Trophoblast cell (in vitro differentiated cells and primary cell): Measurements from ENCODE around the gene SCD.

Experiments
- DNase-seq, 2 donors: peaks; one replicate each; pipeline ENCODE4 v3.0.0-alpha.2; 2016
- H2AFZ ChIP-seq: 2 replicates; pipeline ENCODE4 v1.6.1; 2013; ENCODE audit warnings: low read length, moderate library complexity, mild to moderate bottlenecking; ENCODE audit not compliant: insufficient read depth, poor library complexity
- H2AK5ac ChIP-seq: 2 replicates; pipeline ENCODE4 v1.6.1; 2013; ENCODE audit warnings: mild to moderate bottlenecking, low read length
- H2BK120ac ChIP-seq: 2 replicates; pipeline ENCODE4 v1.6.1; 2013; ENCODE audit warnings: low read length, mild to moderate bottlenecking, moderate library complexity; ENCODE audit not compliant: insufficient read depth, poor library complexity
- H2BK12ac ChIP-seq: 2 replicates; pipeline ENCODE4 v1.6.1; 2013; ENCODE audit warnings: mild to moderate bottlenecking, low read length, moderate library complexity
- H2BK5ac ChIP-seq: 2 replicates; pipeline ENCODE4 v1.6.1; 2013; ENCODE audit warnings: low read length, low read depth, moderate library complexity, mild to moderate bottlenecking; ENCODE audit not compliant: poor library complexity
- H3K14ac ChIP-seq: 2 replicates; pipeline ENCODE4 v1.6.1; 2013; ENCODE audit warnings: mild to moderate bottlenecking, low read length
- H3K18ac ChIP-seq: 2 replicates; pipeline ENCODE4 v1.6.1; 2013; ENCODE audit warnings: mild to moderate bottlenecking, low read length
- H3K23ac ChIP-seq: 2 replicates; pipeline ENCODE4 v1.6.1; 2013; ENCODE audit warnings: low read length
- H3K27ac ChIP-seq: 2 replicates; pipeline ENCODE4 v1.5.1; 2013; ENCODE audit warnings: low read depth, mild to moderate bottlenecking, inconsistent platforms, low read length, moderate library complexity
- H3K27me3 ChIP-seq: 2 replicates; pipeline ENCODE4 v1.6.1; 2013; ENCODE audit warnings: inconsistent platforms, mild to moderate bottlenecking, low read length, moderate library complexity; ENCODE audit not compliant: insufficient read depth
- H3K36me3 ChIP-seq, 2 experiments: 1 replicate in 1 of 2; 2 replicates in 1 of 2; pipeline ENCODE4 v1.6.1; 2013; ENCODE audit warnings: low read length in 2 of 2, mild to moderate bottlenecking in 2 of 2, moderate library complexity in 1 of 2; ENCODE audit not compliant: insufficient read depth in 2 of 2, control insufficient read depth in 1 of 2
- H3K4ac ChIP-seq: 2 replicates; pipeline ENCODE4 v1.6.1; 2013; ENCODE audit warnings: low read depth, mild to moderate bottlenecking, low read length, moderate library complexity
- H3K4me1 ChIP-seq, 2 experiments: 1 replicate in 1 of 2; 2 replicates in 1 of 2; pipeline ENCODE4 v1.6.1; 2013; ENCODE audit warnings: low read length in 2 of 2, mild to moderate bottlenecking in 2 of 2, moderate library complexity in 1 of 2; ENCODE audit not compliant: insufficient read depth in 2 of 2, control insufficient read depth in 1 of 2
- H3K4me2 ChIP-seq: 2 replicates; pipeline ENCODE4 v1.6.1; 2013; ENCODE audit warnings: inconsistent platforms, mild to moderate bottlenecking, low read length, moderate library complexity
- H3K4me3 ChIP-seq: 2 replicates; pipeline ENCODE4 v1.5.1; 2013; ENCODE audit warnings: mild to moderate bottlenecking, low read depth, low read length, inconsistent platforms
- H3K79me1 ChIP-seq: one replicate; pipeline ENCODE4 v1.6.1; 2013; ENCODE audit warnings: low read length
- H3K79me2 ChIP-seq: 2 replicates; pipeline ENCODE4 v1.6.1; 2013; ENCODE audit warnings: low read length, mild to moderate bottlenecking; ENCODE audit not compliant: control insufficient read depth, insufficient read depth, poor library complexity
- H3K9ac ChIP-seq: 2 replicates; pipeline ENCODE4 v1.6.1; 2013; ENCODE audit warnings: mild to moderate bottlenecking, low read length
- H3K9me3 ChIP-seq: 2 replicates; pipeline ENCODE4 v1.6.1; 2013; ENCODE audit warnings: low read depth, mild to moderate bottlenecking, control low read depth, inconsistent platforms, low read length; ENCODE audit not compliant: insufficient read depth
- H4K12ac ChIP-seq: 2 replicates; pipeline ENCODE4 v1.6.1; 2013; ENCODE audit warnings: low read depth, mild to moderate bottlenecking, low read length, moderate library complexity
- H4K8ac ChIP-seq: 2 replicates; pipeline ENCODE4 v1.6.1; 2013; ENCODE audit warnings: low read depth, mild to moderate bottlenecking, low read length, moderate library complexity
- H4K91ac ChIP-seq: one replicate; pipeline ENCODE4 v1.6.1; 2013; ENCODE audit warnings: low read depth, mild to moderate bottlenecking, low read length, moderate library complexity
- WGBS: extraction: QIAGEN DNeasy Blood & Tissue Kit; methylation state at CpG from one replicate; pipeline ENCODE4 v1.1.7; 2013; ENCODE audit warnings: missing lambda C conversion rate; ENCODE audit not compliant: insufficient read length, insufficient coverage; ENCODE audit errors: extremely low coverage; 5-methylcytosine and 5-hydroxymethylcytosine counted together

Gene SCD

DNA sequence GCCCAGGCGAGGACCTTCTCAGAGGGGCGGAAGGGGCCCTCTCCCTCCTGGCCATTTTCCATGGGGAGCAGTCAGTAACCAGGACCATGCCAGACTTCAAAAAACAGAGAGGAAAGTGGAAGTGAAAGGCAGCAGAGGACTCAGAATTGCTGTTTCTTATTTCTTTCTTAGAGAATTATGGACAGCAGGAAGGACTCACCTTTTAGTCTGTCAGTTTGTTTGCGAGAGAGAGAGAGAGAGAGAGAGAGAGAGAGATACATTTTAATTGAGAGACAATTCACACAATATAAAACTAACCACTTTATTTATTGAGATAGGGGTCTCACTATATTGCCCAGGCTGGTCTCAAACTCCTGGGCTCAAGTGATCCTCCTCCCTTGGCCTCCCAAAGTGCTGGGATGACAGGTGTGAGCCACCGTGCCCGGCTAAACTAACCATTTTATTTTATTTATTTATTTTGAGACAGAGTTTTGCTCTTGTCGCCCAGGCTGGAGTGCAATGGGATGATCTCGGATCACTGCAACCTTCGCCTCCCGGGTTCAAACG is 24.5 kb downstream of the SCD start:
- Histone ChIP-seq H2AFZ (peak overlapping the region; percentile 5), H3K79me2 (peaks cover 12% of the 10 kb centered on the region), H3K4me1 (peaks cover 8 to 26% of the 10 kb centered on the region in 2 experiments), H3K23ac (no peak overlapping the region), H3K9ac (no peak overlapping the region), H4K8ac (peak overlapping the region; percentile 57), H4K12ac (no peak overlapping the region), H4K91ac (peak overlapping the region; percentile 63), H3K27me3 (no peaks in the 10 kb centered on the region), H2AK5ac (no peak overlapping the region), H3K4ac (no peak overlapping the region), H3K79me1 (peaks cover 38% of the 10 kb centered on the region), H3K9me3 (no peaks in the 10 kb centered on the region), H3K27ac (peak overlapping the region; percentile 93), H3K18ac (no peak overlapping the region), H3K36me3 (no peaks in the 10 kb centered on the region), H3K4me2 (peak overlapping the region; percentile 32), H3K4me3 (no peak overlapping the region), H3K14ac (no peak overlapping the region), H2BK5ac (peak overlapping the region; percentile 78), H2BK120ac (peak overlapping the region; percentile 84), H2BK12ac (peak overlapping the region; percentile 37)
- no peak for DNase-seq
- WGBS, result no CpG with 5 or more reads among the region's 10 CpGs

DNA sequence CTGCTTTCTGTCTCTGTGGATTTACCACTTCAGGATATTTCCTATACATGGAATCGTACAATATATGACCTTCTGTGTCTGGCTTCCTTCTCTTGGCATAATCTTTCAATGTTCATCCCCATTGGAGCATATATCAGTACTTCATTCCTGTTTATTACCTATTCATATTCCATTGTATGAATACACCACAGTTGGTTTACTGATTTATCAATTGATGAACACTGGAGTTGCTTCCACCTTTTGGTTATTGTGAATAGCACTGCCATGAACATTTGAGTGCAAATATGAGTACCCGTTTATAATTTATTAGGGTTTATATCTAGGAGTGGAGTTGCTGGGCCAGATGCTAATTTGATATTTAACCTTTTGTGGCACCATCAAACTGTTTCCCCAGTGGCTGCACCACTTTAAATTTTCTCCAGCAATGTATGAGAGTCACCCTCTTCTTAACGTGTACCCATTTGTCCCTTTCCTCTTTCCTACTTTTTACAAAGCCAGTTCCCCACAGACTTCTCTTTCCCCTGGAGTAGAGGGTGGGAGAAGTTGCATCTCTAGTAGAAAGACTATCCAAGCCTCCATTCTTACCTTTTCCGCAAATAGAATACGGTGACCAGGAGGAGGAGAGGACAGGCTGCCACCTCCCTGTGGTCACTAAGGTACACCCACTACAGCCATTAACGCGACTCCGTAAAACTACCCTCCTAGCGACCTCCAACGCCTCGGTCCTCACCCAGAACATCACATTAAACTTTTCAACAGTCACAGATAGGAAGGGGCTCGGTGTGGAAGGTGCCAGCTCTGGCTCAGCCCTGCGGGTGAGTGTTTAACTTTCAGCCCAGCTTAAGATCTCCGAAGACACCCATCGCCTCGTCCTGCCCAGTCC is 25.6 kb downstream of the SCD start:
- H4K8ac ChIP-seq, result peak overlapping the region; percentile 50
- peaks cover 12% of the 10 kb centered on the region for H3K79me2 ChIP-seq
- H2BK5ac ChIP-seq, result peak overlapping the region; percentile 89
- H3K27ac ChIP-seq, result peak overlapping the region; percentile 87
- peak overlapping the region; percentile 57 for H3K4ac ChIP-seq
- H2AFZ ChIP-seq, result no peak overlapping the region
- no peaks in the 10 kb centered on the region for H3K27me3 ChIP-seq
- no peaks in the 10 kb centered on the region for H3K36me3 ChIP-seq
- H2AK5ac ChIP-seq, result peak overlapping the region; percentile 88
- H4K12ac ChIP-seq, result peak overlapping the region; percentile 54
- H3K9ac ChIP-seq, result peak overlapping the region; percentile 50
- peaks cover 8 to 29% of the 10 kb centered on the region in 2 experiments for H3K4me1 ChIP-seq
- H3K18ac ChIP-seq, result peak overlapping the region; percentile 88
- H4K91ac ChIP-seq, result peak overlapping the region; percentile 93
- no peaks in the 10 kb centered on the region for H3K9me3 ChIP-seq
- H2BK120ac ChIP-seq, result peak overlapping the region; percentile 84
- peak overlapping the region; percentile 94 for H2BK12ac ChIP-seq
- no peak overlapping the region for H3K23ac ChIP-seq
- H3K79me1 ChIP-seq, result peaks cover 38% of the 10 kb centered on the region
- no peak overlapping the region for H3K4me3 ChIP-seq
- H3K4me2 ChIP-seq, result peak overlapping the region; percentile 75
- H3K14ac ChIP-seq, result peak overlapping the region; percentile 75
- DNase-seq, result no peak
- WGBS, result no CpG with 5 or more reads among the region's 16 CpGs

DNA sequence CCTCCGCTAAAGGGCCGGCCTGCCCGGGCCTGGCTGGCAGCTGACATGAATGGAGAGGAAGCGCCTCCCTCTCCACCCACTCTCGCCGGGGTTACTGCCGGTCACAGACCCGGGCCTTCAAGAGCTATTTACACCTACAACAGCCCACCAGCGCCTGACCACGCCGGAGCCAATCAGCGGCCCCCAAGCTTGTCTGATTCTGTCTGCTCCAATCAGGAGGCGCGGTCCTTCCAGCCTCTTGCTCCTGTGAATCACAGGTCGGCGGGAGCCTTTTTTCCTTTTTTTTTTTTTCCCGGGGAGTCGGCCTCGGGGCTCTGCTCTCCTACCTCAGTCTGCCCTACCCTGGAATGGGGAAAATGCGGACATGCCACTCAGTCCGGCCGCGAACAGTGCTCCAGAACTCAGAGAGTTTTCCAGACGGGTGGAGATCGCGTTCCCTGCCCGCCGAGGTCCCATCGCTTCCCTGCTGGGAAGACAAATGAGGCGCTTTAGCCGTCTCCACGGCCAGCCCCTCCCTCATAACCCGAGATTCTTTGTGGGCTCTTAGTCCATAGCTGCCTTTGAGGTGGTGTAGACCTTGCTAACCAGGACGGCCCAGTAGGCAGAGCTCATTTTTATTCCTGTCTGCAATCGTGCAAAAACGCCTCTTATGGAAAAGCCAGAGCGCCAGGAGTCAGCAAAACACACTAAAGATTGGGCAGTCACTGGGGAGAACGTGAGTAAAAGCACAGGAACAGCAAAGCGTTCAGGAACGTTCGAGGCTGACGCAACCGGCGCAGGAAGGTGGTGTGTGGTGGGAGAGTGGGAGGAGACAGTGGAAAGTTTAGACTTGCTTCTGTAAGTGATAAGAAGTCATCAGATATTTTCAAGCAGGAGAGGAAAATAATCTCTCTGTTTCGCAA is 26.5 kb downstream of the SCD start:
- Histone ChIP-seq H3K36me3 (no peaks in the 10 kb centered on the region), H4K8ac (peak overlapping the region; percentile 97), H3K9me3 (no peaks in the 10 kb centered on the region), H3K27me3 (no peaks in the 10 kb centered on the region), H3K4me1 (peaks cover 8 to 29% of the 10 kb centered on the region in 2 experiments), H2AK5ac (peak overlapping the region; percentile 85), H3K79me2 (peaks cover 12% of the 10 kb centered on the region), H3K4me3 (peak overlapping the region; percentile 66), H3K27ac (peak overlapping the region; percentile 99), H3K4me2 (peak overlapping the region; percentile 84), H2BK120ac (peak overlapping the region; percentile 98), H3K18ac (peak overlapping the region; percentile 88), H3K23ac (no peak overlapping the region), H3K9ac (peak overlapping the region; percentile 83), H4K91ac (peak overlapping the region; percentile 99), H2AFZ (peak overlapping the region; percentile 59), H3K79me1 (peaks cover 41% of the 10 kb centered on the region), H4K12ac (peak overlapping the region; percentile 88), H2BK12ac (peak overlapping the region; percentile 48), H3K14ac (peak overlapping the region; percentile 99), H3K4ac (peak overlapping the region; percentile 59), H2BK5ac (peak overlapping the region; percentile 93)
- DNase-seq, result peak; percentile 100
- no CpG with 5 or more reads among the region's 45 CpGs for WGBS

DNA sequence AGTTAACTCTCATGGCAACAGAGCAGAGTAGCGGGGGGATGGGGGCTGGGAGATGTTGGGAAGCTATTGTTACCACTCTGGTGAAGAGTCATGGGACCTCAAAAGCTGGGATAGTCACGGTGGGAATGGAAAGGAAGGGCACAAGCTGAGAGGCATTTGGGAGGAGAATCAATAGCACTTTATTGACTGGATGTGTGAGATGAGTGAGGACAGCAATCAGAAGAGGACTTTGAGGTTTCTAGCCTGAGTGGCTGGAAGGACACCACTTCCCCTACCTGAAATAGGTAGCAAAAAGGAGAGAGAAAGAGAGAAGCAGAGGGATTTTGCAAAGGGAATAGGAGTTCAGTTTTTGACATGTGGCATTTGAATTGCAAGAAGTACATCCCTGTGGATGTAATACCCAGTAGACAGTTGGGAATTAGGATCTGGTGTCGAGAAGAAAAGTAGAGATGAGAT is 27.2 kb downstream of the SCD start:
- Histone ChIP-seq H3K23ac (no peak overlapping the region), H3K18ac (peak overlapping the region; percentile 53), H3K27me3 (no peaks in the 10 kb centered on the region), H2BK12ac (peak overlapping the region; percentile 48), H2BK120ac (peak overlapping the region; percentile 98), H3K4ac (peak overlapping the region; percentile 14), H3K9me3 (no peaks in the 10 kb centered on the region), H3K79me1 (peaks cover 41% of the 10 kb centered on the region), H2AFZ (peak overlapping the region; percentile 11), H2BK5ac (peak overlapping the region; percentile 93), H3K4me3 (peak overlapping the region; percentile 66), H4K12ac (peak overlapping the region; percentile 1), H3K14ac (peak overlapping the region; percentile 99), H4K8ac (peak overlapping the region; percentile 97), H4K91ac (peak overlapping the region; percentile 99), H3K4me2 (peak overlapping the region; percentile 84), H3K36me3 (no peaks in the 10 kb centered on the region), H3K4me1 (peaks cover 8 to 31% of the 10 kb centered on the region in 2 experiments), H3K79me2 (peaks cover 12% of the 10 kb centered on the region), H3K9ac (peak overlapping the region; percentile 83), H3K27ac (peak overlapping the region; percentile 99), H2AK5ac (peak overlapping the region; percentile 8)
- WGBS, result 100% methylated on average over 1 of the region's 3 CpGs
- DNase-seq, result no peak
